ENCODE results near the gene ASXL3.

Gene ASXL3

GRCh38 chr18:33600846-33601245 is 22.8 kb downstream of the ASXL3 start:
- Histone ChIP-seq H3K4me3 (ENCODE audit: low read depth in 1 of 2, low read length in 2 of 2) (no peak overlapping the region), H3K27ac (ENCODE audit: low read length) (no peak overlapping the region), H3K9me3 (ENCODE audit: insufficient read depth, low read length, severe bottlenecking) (no peaks in the 10 kb centered on the region), H3K4me1 (ENCODE audit: insufficient read depth, low read length) (no peaks in the 10 kb centered on the region), H3K9ac (ENCODE audit: low read depth, low read length) (no peak overlapping the region), H2AFZ (ENCODE audit: low read depth, low read length) (no peak overlapping the region), H3K4me2 (ENCODE audit: insufficient read depth, low read length) (no peak overlapping the region), H3K27me3 (ENCODE audit: insufficient read depth, low read length, poor library complexity) (no peaks in the 10 kb centered on the region), H3K36me3 (ENCODE audit: insufficient read depth, low read length) (no peaks in the 10 kb centered on the region), H3K79me2 (ENCODE audit: insufficient read depth, low read length) (no peaks in the 10 kb centered on the region), H4K20me1 (ENCODE audit: insufficient read depth, low read length) (no peaks in the 10 kb centered on the region)
- DNase-seq (no peak), ATAC-seq (ENCODE audit: insufficient read depth, low read depth) (no peak)
- TF ChIP-seq EZH2 (IDR thresholded peaks at IDR 0.05; ENCODE audit: borderline replicate concordance, low read depth, low read length, severe bottlenecking), result no peak
- no peak for TF ChIP-seq CTCF (IDR thresholded peaks at IDR 0.05; ENCODE audit: borderline replicate concordance, extremely low read depth, low read length, poor library complexity, severe bottlenecking)

GRCh38 chr18:33603454-33603853 is 25.4 kb downstream of the ASXL3 start:
- Histone ChIP-seq H2AFZ (ENCODE audit: low read depth, low read length) (no peak overlapping the region), H3K36me3 (ENCODE audit: insufficient read depth, low read length) (no peaks in the 10 kb centered on the region), H3K4me3 (ENCODE audit: low read depth in 1 of 2, low read length in 2 of 2) (no peak overlapping the region), H3K79me2 (ENCODE audit: insufficient read depth, low read length) (no peaks in the 10 kb centered on the region), H4K20me1 (ENCODE audit: insufficient read depth, low read length) (no peaks in the 10 kb centered on the region), H3K27me3 (ENCODE audit: insufficient read depth, low read length, poor library complexity) (no peaks in the 10 kb centered on the region), H3K9me3 (ENCODE audit: insufficient read depth, low read length, severe bottlenecking) (no peaks in the 10 kb centered on the region), H3K4me2 (ENCODE audit: insufficient read depth, low read length) (no peak overlapping the region), H3K9ac (ENCODE audit: low read depth, low read length) (no peak overlapping the region), H3K27ac (ENCODE audit: low read length) (no peak overlapping the region), H3K4me1 (ENCODE audit: insufficient read depth, low read length) (no peaks in the 10 kb centered on the region)
- no peak for ATAC-seq (ENCODE audit: insufficient read depth, low read depth)
- no peak for DNase-seq
- TF ChIP-seq EZH2 (IDR thresholded peaks at IDR 0.05; ENCODE audit: borderline replicate concordance, low read depth, low read length, severe bottlenecking) (no peak), CTCF (IDR thresholded peaks at IDR 0.05; ENCODE audit: borderline replicate concordance, extremely low read depth, low read length, poor library complexity, severe bottlenecking) (no peak)

GRCh38 chr18:33605250-33605649 is 27.2 kb downstream of the ASXL3 start:
- no peaks in the 10 kb centered on the region for H3K4me1 ChIP-seq (ENCODE audit: insufficient read depth, low read length)

More at GRCh38 chr18:33605250-33605649, 27.2 kb downstream of the ASXL3 start:
- no peak for ATAC-seq (ENCODE audit: insufficient read depth, low read depth)
- Histone ChIP-seq H3K27ac (ENCODE audit: low read length) (no peak overlapping the region), H3K79me2 (ENCODE audit: insufficient read depth, low read length) (no peaks in the 10 kb centered on the region), H3K9me3 (ENCODE audit: insufficient read depth, low read length, severe bottlenecking) (no peaks in the 10 kb centered on the region), H3K4me2 (ENCODE audit: insufficient read depth, low read length) (no peak overlapping the region), H4K20me1 (ENCODE audit: insufficient read depth, low read length) (no peaks in the 10 kb centered on the region), H3K36me3 (ENCODE audit: insufficient read depth, low read length) (no peaks in the 10 kb centered on the region), H2AFZ (ENCODE audit: low read depth, low read length) (no peak overlapping the region), H3K27me3 (ENCODE audit: insufficient read depth, low read length, poor library complexity) (no peaks in the 10 kb centered on the region), H3K4me3 (ENCODE audit: low read depth in 1 of 2, low read length in 2 of 2) (no peak overlapping the region), H3K9ac (ENCODE audit: low read depth, low read length) (no peak overlapping the region)
- DNase-seq, result no peak
- TF ChIP-seq CTCF (IDR thresholded peaks at IDR 0.05; ENCODE audit: borderline replicate concordance, extremely low read depth, low read length, poor library complexity, severe bottlenecking) (no peak), EZH2 (IDR thresholded peaks at IDR 0.05; ENCODE audit: borderline replicate concordance, low read depth, low read length, severe bottlenecking) (no peak)
